Mesendoderm (in vitro differentiated cells): ENCODE results near the gene PPP1CA.

Experiments
- DNase-seq: peaks from one replicate; pipeline ENCODE4 v3.0.0; 2013
- H2AK5ac ChIP-seq: 2 replicates; pipeline ENCODE4 v1.6.1; 2013; ENCODE audit warnings: low read length, inconsistent platforms
- H2BK120ac ChIP-seq: 2 replicates; pipeline ENCODE4 v1.6.1; 2013; ENCODE audit warnings: low read depth, mild to moderate bottlenecking, low read length, moderate library complexity, mixed read lengths
- H2BK15ac ChIP-seq: replicated peaks from 2 replicates; pipeline ENCODE4 v1.6.1; 2013; ENCODE audit warnings: low read depth, mild to moderate bottlenecking, moderate library complexity
- H2BK5ac ChIP-seq: 2 replicates; pipeline ENCODE4 v1.6.1; 2013; ENCODE audit warnings: low read length, inconsistent platforms
- H3K18ac ChIP-seq: 2 replicates; pipeline ENCODE4 v1.6.1; 2013; ENCODE audit warnings: mild to moderate bottlenecking, low read length, mixed read lengths
- H3K23ac ChIP-seq: one replicate; pipeline ENCODE4 v1.6.1; 2013; ENCODE audit warnings: low read length
- H3K27ac ChIP-seq: 2 replicates; pipeline ENCODE4 v1.5.1; 2013; ENCODE audit warnings: low read depth, mild to moderate bottlenecking, inconsistent platforms, low read length, moderate library complexity
- H3K27me3 ChIP-seq: 2 replicates; pipeline ENCODE4 v1.6.1; 2013; ENCODE audit warnings: low read length, control low read depth, mild to moderate bottlenecking, inconsistent platforms; ENCODE audit not compliant: insufficient read depth, poor library complexity
- H3K36me3 ChIP-seq: 2 replicates; pipeline ENCODE4 v1.6.1; 2013; ENCODE audit warnings: low read length, inconsistent platforms; ENCODE audit not compliant: control insufficient read depth, insufficient read depth
- H3K4ac ChIP-seq: one replicate; pipeline ENCODE4 v1.6.1; 2013; ENCODE audit warnings: low read depth, mild to moderate bottlenecking, low read length, moderate library complexity
- H3K4me1 ChIP-seq: 2 replicates; pipeline ENCODE4 v1.6.1; 2013; ENCODE audit warnings: low read depth, low read length, inconsistent platforms; ENCODE audit not compliant: control insufficient read depth
- H3K4me2 ChIP-seq: 2 replicates; pipeline ENCODE4 v1.6.1; 2013; ENCODE audit warnings: low read length
- H3K4me3 ChIP-seq: 2 replicates; pipeline ENCODE4 v1.5.1; 2013; ENCODE audit warnings: mild to moderate bottlenecking, low read length
- H3K56ac ChIP-seq: one replicate; pipeline ENCODE4 v1.6.1; 2013; ENCODE audit warnings: low read length
- H3K79me1 ChIP-seq: 2 replicates; pipeline ENCODE4 v1.6.1; 2013; ENCODE audit warnings: low read length, inconsistent platforms
- H3K79me2 ChIP-seq: 2 replicates; pipeline ENCODE4 v1.6.1; 2013; ENCODE audit warnings: mild to moderate bottlenecking, low read length; ENCODE audit not compliant: control insufficient read depth, insufficient read depth
- H3K9ac ChIP-seq: 2 replicates; pipeline ENCODE4 v1.6.1; 2013; ENCODE audit warnings: low read length, inconsistent platforms
- H4K5ac ChIP-seq: one replicate; pipeline ENCODE4 v1.6.1; 2013; ENCODE audit warnings: low read length
- H4K8ac ChIP-seq: one replicate; pipeline ENCODE4 v1.6.1; 2013; ENCODE audit warnings: low read depth, mild to moderate bottlenecking, control low read depth, low read length, moderate library complexity
- WGBS: extraction: QIAGEN DNeasy Blood & Tissue Kit; methylation state at CpG from one replicate; pipeline ENCODE4 v1.1.7; 2013; ENCODE audit warnings: low lambda C conversion rate, missing lambda C conversion rate; ENCODE audit not compliant: insufficient coverage; ENCODE audit errors: extremely low coverage; 5-methylcytosine and 5-hydroxymethylcytosine counted together

Gene PPP1CA

GRCh38 chr11:67413266-67413849 lies 11.7 kb upstream of the PPP1CA start:
- Histone ChIP-seq H3K36me3 (no peaks in the 10 kb centered on the region), H3K27me3 (no peaks in the 10 kb centered on the region), H3K4me3 (no peak overlapping the region), H4K8ac (no peak overlapping the region), H4K5ac (no peak overlapping the region), H3K4me2 (no peak overlapping the region), H2BK15ac (no peak overlapping the region), H3K4ac (no peak overlapping the region), H2BK5ac (no peak overlapping the region), H3K56ac (no peak overlapping the region), H3K18ac (no peak overlapping the region), H3K4me1 (no peaks in the 10 kb centered on the region), H3K79me1 (no peaks in the 10 kb centered on the region), H3K9ac (no peak overlapping the region), H2AK5ac (no peak overlapping the region), H3K79me2 (no peaks in the 10 kb centered on the region), H2BK120ac (no peak overlapping the region), H3K23ac (no peak overlapping the region), H3K27ac (no peak overlapping the region)
- no peak for DNase-seq
- WGBS, result no CpG with 5 or more reads among the region's 2 CpGs

- no peak overlapping the region for H3K27ac ChIP-seq
- H2BK15ac ChIP-seq, result no peak overlapping the region
- H3K79me2 ChIP-seq, result no peaks in the 10 kb centered on the region
- H2BK5ac ChIP-seq, result no peak overlapping the region
- H2AK5ac ChIP-seq, result no peak overlapping the region
- H3K79me1 ChIP-seq, result no peaks in the 10 kb centered on the region
- H3K4me3 ChIP-seq, result no peak overlapping the region
- H3K4me1 ChIP-seq, result no peaks in the 10 kb centered on the region
- no peak overlapping the region for H3K18ac ChIP-seq
- no peak overlapping the region for H2BK120ac ChIP-seq
- WGBS, result no CpG with 5 or more reads among the region's 9 CpGs
- H4K8ac ChIP-seq, result no peak overlapping the region
- no peak overlapping the region for H3K56ac ChIP-seq
- H3K23ac ChIP-seq, result no peak overlapping the region
- H3K36me3 ChIP-seq, result no peaks in the 10 kb centered on the region
- no peaks in the 10 kb centered on the region for H3K27me3 ChIP-seq
- H3K4ac ChIP-seq, result no peak overlapping the region
- DNase-seq, result no peak
- H3K4me2 ChIP-seq, result no peak overlapping the region
- no peak overlapping the region for H3K9ac ChIP-seq
- H4K5ac ChIP-seq, result no peak overlapping the region
Measured at GRCh38 chr11:67412495-67413179, 11.0 kb upstream of the PPP1CA start.

- Histone ChIP-seq H3K27me3 (no peaks in the 10 kb centered on the region), H3K18ac (no peak overlapping the region), H4K5ac (no peak overlapping the region), H3K9ac (no peak overlapping the region), H3K27ac (no peak overlapping the region), H3K4me2 (no peak overlapping the region), H3K4me3 (no peak overlapping the region), H3K79me1 (no peaks in the 10 kb centered on the region), H3K4me1 (no peaks in the 10 kb centered on the region), H2BK5ac (no peak overlapping the region), H2BK15ac (no peak overlapping the region), H4K8ac (no peak overlapping the region), H3K79me2 (no peaks in the 10 kb centered on the region), H3K4ac (no peak overlapping the region), H3K56ac (peak overlapping the region; percentile 25), H2AK5ac (no peak overlapping the region), H2BK120ac (no peak overlapping the region), H3K23ac (no peak overlapping the region), H3K36me3 (no peaks in the 10 kb centered on the region)
- no peak for DNase-seq
- WGBS, result no CpG with 5 or more reads among the region's 7 CpGs
Measured at GRCh38 chr11:67411785-67412152, 10.1 kb upstream of the PPP1CA start.

- Histone ChIP-seq H2BK15ac (no peak overlapping the region), H3K56ac (no peak overlapping the region), H4K8ac (no peak overlapping the region), H3K9ac (no peak overlapping the region), H2BK120ac (no peak overlapping the region), H3K27ac (no peak overlapping the region), H3K4me1 (no peaks in the 10 kb centered on the region), H3K4ac (no peak overlapping the region), H4K5ac (no peak overlapping the region), H3K79me1 (no peaks in the 10 kb centered on the region), H3K18ac (no peak overlapping the region), H2BK5ac (no peak overlapping the region), H3K4me3 (no peak overlapping the region), H3K4me2 (no peak overlapping the region), H3K79me2 (no peaks in the 10 kb centered on the region), H2AK5ac (no peak overlapping the region), H3K27me3 (no peaks in the 10 kb centered on the region), H3K36me3 (no peaks in the 10 kb centered on the region), H3K23ac (no peak overlapping the region)
- no peak for DNase-seq
- WGBS, result no CpG with 5 or more reads among the region's 17 CpGs
Measured at GRCh38 chr11:67410984-67411784, 9.5 kb upstream of the PPP1CA start.

DNA sequence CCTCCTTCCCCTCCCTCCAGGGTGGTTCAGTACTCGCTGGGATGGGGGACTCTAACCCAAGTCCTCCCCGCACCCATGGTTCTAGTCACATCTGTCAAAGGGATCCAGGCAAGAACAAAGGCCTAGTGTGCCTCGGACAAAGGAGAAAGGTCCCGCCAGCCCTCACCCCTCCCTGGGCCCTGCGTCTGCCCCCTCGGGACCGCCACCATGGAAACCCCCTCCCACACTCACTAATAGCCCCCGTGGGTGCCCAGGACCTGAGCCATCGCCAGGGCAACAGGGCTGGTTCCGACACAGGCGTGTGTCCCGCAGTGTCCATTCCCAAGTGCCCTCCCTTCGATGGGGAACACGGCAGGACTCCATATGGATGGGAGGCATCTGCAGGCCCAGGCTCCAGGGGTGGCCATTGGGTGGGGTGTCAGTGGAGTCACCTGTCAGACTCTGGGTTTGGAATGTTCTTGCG lies 8.7 kb upstream of the PPP1CA start:
- Histone ChIP-seq H3K4ac (no peak overlapping the region), H3K27ac (no peak overlapping the region), H3K79me2 (no peaks in the 10 kb centered on the region), H3K18ac (no peak overlapping the region), H3K9ac (no peak overlapping the region), H2AK5ac (no peak overlapping the region), H4K5ac (no peak overlapping the region), H3K79me1 (no peaks in the 10 kb centered on the region), H3K4me1 (no peaks in the 10 kb centered on the region), H3K4me2 (no peak overlapping the region), H3K23ac (no peak overlapping the region), H2BK5ac (no peak overlapping the region), H2BK120ac (no peak overlapping the region), H4K8ac (no peak overlapping the region), H3K27me3 (no peaks in the 10 kb centered on the region), H3K4me3 (no peak overlapping the region), H3K56ac (no peak overlapping the region), H3K36me3 (no peaks in the 10 kb centered on the region), H2BK15ac (no peak overlapping the region)
- no peak for DNase-seq
- no CpG with 5 or more reads among the region's 15 CpGs for WGBS
